Transverse colon (tissue), 4 donors: Measurements from ENCODE around the gene TMEM236.

ENCODE experiments used
- EP300 ChIP-seq: sonication (generic); formaldehyde crosslinking; IDR thresholded peaks from one replicate; pipeline ENCODE4 v1.6.1; 2017; ENCODE audit warnings: antibody characterized with exemption, low read depth
- POLR2A ChIP-seq: fragments of 450-650 bp; IDR thresholded peaks from one replicate; pipeline ENCODE4 v1.6.1; 2016; ENCODE audit warnings: antibody characterized with exemption, mild to moderate bottlenecking, moderate library complexity
- POLR2AphosphoS5 ChIP-seq, 3 donors: sonication (generic); formaldehyde crosslinking; IDR thresholded peaks; one replicate each; pipeline ENCODE4 v1.6.1; 2016; ENCODE audit warnings: antibody characterized with exemption in 3 of 3
- TF ChIP-seq, protein P1 (sequence below), 5 experiments: fragments of 200-600 bp in 3 of 5; fragments of 450-650 bp in 2 of 5; sonication (generic) in 3 of 5; IDR thresholded peaks; 1 replicate in 2 of 5; 2 replicates in 3 of 5; pipeline ENCODE4 v1.5.1; 2016 to 2017; ENCODE audit warnings: antibody characterized with exemption in 5 of 5, inconsistent platforms in 3 of 5, mild to moderate bottlenecking in 2 of 5, moderate library complexity in 1 of 5

DNA sequence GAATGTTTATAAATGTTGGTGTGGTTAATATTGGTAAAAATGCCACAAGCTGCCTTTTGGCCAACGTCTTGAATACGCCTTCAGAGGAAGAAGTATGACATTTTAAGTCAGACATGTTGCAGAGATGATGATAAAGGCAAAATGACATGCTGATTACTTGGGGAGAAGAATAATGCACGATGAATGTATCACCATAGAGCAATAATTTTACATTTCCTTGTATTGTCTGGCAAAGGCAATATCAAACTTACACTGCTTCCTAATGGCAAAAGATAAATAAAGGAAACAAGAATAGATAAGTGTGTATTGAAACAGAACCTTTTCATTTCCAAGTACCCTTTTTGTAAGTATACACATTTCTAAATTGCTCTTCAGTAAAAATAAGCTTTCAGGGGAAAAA is 65.8 kb downstream of the TMEM236 start:
- no peak for TF ChIP-seq POLR2AphosphoS5 (IDR thresholded peaks at IDR 0.05)
- TF ChIP-seq, protein P1, sequence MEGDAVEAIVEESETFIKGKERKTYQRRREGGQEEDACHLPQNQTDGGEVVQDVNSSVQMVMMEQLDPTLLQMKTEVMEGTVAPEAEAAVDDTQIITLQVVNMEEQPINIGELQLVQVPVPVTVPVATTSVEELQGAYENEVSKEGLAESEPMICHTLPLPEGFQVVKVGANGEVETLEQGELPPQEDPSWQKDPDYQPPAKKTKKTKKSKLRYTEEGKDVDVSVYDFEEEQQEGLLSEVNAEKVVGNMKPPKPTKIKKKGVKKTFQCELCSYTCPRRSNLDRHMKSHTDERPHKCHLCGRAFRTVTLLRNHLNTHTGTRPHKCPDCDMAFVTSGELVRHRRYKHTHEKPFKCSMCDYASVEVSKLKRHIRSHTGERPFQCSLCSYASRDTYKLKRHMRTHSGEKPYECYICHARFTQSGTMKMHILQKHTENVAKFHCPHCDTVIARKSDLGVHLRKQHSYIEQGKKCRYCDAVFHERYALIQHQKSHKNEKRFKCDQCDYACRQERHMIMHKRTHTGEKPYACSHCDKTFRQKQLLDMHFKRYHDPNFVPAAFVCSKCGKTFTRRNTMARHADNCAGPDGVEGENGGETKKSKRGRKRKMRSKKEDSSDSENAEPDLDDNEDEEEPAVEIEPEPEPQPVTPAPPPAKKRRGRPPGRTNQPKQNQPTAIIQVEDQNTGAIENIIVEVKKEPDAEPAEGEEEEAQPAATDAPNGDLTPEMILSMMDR (IDR thresholded peaks at IDR 0.05): no peak
- no peak for TF ChIP-seq POLR2A
- no peak for TF ChIP-seq EP300
